Activated T-cell treated with anti-CD3 and anti-CD28 coated beads, Interleukin-2, amount 50 U/mL, for 48 hours (primary cell): ENCODE results near the gene THAP9.
"Not testable (repeated sequence)": the region's sequence is repeated elsewhere in the genome, so short reads cannot be mapped to it uniquely, and the experiment has no call there.

Source experiments
- DNase-seq, 2 experiments: peaks; one replicate each; pipeline ENCODE4 v3.0.0-alpha.2; 2020

The THAP9 gene

DNA sequence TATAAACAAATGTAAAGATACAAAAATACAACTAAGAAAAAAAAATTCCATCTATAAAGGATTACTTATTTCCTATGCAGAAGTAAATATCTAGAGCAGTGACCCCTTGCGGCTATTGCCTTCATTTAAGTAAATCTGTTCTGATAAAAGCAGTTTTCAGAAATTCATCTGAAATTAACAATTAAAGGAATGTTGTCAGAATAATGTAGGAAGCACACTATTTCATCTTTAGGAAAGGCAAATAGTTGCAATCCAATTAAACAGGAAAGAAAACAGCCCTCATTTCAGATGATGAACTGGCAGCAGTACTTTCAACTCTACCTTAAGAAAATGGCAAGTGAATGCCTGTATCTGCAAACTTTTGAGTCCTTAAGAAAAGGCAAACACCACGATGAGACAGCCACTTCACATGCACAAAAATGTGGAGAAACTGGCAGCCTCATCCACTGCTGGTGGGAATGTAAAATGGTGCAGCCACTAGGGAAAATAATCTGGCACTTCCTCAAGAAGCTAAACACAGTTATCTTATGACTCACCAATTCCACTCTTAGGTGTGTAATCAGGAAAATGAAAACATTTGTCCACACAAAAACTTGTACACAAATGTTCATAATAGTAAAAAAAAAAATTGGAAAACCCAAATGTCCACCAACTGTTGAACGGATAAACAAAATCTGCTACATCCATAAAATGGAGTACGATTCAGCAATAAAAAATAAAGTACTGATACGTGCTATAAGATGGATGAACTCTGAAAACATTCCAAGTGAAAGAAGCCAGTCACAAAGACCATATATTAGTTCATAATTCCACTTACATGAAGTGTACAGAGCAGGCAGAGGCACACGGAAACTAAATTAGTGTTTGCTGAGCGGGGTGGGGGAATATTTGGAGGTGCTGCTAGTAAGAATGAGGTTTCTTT, 2.0 kb upstream of the THAP9 start:
- no peak for DNase-seq

DNA sequence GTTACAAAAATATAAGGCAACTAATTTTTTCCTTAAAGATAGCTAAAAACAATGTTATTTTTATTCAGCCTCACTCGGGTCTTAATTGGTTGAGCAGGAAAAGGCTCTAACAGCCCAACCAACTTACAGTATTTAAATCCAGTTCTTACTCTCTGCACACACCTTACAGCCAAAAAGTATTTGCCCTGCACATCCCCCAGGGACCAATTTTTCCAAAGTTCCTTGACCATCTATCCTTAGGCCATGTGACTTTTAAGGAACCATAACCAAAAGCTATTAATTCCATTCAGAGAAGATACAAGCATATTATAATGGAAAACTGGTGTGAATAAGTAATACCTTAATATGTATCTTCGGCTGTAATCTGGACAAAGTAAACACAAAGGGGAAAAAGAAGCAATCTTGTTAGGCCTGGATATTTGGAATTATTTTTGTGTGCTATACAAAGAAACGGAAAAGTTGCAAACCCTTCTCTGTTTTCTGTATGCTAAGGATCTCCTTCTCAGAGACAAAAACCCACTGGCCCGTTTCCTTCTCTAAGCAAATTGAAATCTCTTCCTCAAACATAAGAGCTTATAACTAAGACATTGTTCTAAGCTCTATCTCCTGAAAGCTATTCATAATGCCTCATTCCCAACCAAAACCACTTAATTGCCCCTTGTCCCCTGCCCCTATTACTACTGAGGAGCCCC, 1.0 kb upstream of the THAP9 start:
- DNase-seq, result no peak

DNA sequence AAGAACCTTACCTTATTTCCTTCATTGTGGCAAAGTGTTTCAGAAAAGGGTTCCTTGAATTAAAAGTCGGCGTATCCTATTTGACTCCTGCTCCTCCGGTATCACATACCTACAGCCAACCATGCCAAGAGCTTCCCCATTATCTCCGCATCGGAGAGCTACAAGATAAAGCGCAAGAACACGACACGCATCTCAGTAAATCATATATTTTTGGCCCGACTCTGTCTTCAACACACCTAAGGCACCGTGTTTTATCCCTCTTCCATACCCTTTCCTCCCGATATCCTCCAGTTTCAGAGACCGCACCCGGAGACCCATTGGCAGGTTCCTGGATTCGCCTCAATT, 497 bp upstream of the THAP9 start:
- DNase-seq, result no peak

DNA sequence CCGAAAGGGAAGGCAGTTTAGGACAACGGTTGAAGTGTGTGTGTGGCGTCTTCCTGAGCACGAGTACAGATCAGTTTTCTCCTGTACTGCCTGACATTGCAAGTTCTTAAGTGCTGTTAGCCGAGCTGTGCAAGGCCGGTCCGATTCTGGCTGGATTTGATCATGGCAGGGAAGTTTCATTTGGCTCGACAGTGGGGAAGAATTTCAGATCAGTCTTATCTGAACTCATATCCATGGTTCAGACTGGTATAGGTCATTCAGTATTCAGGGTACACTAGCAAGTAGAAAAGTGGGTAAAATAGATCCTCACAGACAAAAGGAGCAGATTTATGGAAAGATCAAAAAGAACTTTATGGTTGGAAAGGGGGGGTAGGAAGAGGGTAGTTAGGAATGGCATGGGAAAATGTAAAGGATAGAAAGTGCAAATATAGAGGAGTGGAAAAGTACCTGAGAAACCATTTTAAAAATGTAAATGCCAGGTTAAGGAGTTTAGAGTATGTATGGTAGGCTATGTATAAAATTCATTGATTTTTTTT, 716 bp downstream of the THAP9 start:
- no peak for DNase-seq

DNA sequence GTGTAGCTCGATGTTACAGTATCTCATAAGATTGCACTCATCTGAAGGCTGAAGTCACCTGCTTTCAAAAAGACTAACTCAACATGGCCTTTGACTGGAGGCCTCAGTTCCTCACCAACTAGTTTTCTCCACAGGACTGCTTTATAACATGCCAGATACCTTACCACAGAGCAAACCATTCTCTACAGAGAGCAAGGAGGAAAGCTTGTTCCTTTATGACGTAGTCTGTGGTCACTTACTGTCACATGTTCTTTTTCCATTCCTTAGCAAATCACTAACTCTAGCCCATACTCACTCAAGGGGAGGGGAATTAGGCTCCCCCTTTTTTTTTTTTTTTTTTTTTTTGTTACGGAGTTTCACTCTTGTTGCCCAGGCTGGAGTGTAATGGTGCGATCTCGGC, 3.2 kb downstream of the THAP9 start:
- DNase-seq, result no peak

DNA sequence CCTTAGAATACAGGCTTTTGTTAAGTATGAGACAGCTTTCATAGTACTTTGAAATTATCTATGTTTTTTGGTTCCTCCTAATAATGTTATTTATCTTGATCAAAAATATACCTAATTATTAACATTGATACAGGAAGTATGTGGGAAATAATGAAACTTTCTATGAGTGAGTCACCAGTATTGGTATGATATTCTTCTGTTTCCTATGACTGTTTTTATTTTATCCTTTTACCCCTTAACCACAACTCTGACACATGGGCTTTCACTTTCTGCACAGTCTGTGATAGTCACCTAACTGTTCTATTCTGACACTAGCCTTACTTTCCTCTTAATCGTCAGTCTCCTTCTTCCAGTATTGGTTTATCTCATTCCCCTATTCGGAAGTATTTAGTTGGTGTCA, 4.7 kb downstream of the THAP9 start:
- DNase-seq, result no peak

DNA sequence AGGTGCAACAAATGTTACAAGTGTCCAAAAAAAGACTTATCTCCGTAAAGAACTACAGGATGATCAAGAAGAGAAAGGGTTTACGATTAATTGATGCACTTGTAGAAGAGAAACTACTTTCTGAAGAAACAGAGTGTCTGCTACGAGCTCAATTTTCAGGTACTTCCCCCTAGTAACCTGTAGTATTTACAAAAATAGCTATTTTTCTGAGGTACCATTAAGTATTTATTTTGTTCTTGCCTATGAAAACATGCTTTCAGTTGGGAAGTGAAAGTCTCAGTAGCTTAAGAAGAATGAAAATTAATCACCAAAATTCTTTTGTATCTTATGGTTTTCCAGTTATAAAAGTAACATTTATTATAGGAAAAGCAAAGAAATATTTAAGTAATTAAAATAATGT, 5.9 kb downstream of the THAP9 start:
- DNase-seq, result no peak

DNA sequence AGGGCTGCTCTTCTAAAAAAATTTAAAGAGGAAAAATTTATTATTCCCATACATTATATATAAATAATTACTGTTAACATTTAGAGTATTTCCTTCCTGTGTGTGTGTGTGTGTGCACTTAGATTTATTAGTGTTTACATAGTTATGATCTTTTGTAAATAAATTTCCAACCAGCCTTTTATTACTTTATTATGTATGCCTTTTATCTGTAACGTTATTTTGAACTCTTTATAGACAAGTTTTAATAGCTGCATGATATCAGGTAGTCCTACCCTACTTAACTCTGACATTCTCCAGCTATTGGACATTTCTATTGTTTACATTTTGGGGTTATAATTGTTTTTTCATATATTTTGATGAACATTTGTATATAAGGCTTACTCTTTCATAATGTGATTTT, 8.8 kb downstream of the THAP9 start:
- no peak for DNase-seq

DNA sequence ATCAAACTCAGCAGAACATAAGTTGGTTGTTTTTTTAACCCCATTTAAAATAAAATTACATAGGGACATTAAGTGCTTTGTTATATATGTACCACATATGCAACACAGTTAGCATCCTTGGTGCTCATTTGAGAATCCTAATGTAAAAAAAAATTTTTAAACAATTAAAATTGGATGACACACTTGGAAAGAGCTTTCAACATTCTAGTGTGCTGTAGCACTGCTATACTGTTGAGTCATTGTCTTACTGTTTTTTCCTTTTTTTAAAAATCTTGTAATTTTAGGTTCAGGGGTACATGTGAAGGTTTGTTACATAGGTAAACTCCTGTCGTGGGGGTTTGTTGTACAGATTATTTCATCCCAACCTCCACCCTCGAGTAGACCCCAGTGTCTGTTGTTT, 12.8 kb downstream of the THAP9 start:
- DNase-seq, result no peak

DNA sequence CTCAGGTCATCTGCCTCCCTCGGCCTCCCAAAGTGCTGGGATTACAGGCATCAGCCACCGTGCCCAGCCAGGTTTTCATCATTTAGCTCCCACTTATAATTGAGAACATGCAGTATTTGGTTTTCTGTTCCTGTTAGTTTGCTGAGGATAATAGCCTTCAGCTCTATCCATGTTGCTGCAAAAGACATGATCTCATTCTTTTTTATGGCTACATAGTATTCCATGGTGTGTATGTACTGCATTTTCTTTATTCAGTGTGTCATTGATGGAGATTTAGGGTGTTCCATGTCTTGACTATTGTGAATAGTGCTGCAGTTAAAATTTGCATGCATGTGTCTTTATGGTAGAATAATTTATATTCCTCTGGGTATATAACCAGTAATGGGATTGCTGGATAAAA, 13.4 kb downstream of the THAP9 start:
- not testable (repeated sequence) for DNase-seq

DNA sequence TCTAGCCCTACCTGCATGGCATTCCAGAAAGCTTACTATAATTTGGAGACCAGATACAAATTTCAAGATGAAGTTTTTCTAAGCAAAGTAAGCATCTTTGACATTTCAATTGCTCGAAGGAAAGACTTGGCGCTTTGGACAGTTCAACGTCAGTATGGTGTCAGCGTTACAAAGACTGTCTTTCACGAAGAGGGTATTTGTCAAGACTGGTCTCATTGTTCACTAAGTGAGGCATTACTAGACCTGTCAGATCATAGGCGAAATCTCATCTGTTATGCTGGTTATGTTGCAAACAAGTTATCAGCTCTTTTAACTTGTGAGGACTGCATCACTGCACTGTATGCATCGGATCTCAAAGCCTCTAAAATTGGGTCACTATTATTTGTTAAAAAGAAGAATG, 17.6 kb downstream of the THAP9 start:
- no peak for DNase-seq

DNA sequence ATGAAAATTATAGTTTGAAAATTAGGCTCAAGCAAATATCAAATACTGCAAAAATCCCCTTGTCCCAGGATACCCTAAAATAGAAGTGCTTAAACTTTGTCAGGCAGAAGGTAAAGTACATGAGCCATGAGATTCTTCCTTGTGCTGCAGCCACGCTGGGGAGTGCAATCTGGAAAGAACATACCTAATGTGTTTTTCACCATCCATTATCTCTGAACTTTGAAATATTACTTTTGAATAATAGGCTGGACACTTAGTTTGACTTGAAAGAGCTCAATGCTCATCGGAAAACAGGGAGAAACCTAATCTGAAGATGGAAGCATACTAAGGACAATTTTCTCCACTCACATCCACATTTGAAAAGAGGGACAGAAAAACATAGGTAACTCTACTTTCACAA, 18.9 kb downstream of the THAP9 start:
- DNase-seq, result no peak

DNA sequence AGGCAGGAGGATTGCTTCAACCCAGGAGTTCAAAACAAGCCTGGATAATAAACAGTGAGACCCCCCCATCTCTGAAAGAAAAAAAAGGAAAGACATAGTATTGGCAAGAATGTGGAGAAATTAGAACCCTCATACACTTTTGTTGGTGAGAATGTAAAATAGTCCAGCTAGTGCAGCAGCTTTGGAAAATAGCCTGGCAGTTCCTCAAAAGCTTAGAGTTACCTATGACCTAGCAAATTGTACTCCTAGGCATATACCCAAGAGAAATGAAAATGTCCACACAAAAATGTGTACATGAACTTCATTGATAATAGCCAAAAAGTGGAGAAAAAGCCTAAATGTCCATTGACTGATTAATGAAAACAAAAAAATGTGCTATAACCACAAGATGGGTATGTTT, 21.3 kb downstream of the THAP9 start:
- DNase-seq, result no peak

DNA sequence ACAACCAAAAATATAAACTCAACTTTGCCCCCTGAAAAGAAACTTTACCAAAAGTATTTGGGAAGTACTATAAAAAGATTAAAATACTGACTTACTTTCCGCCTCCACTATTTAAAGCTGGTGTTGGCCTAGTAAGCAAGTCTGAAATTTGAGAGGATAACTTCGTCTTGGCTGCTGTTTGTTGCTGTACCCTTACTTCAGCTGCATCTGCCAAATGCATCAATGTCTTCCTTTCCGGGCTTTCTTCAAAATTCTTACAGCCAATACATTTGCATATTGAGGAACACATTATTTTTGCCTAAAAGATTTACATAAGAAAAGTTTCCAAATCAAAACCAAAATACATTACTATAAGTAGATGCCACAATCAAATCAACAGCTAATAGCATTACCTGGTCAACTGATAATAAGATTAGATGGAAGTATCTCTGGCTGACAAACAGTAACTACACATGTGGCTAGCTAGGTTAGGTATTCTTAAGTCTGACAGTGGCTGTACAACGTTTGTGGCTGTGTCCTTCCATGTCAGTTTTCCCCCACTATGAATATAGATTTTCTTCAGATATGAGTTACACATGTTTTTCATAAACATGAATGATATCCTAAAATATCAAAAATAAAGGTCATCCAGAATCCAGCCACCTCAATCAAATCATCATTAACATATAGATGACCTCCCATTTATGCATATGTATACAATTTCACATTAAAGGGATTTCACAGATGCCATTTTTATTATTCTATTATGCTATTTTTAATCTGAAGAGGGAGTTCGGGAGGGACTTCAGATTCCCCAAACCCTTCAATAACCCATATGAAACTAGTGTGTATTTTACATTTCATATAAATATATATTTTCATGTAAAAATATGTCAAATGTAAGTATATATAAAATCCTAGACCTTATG, 30.6 kb downstream of the THAP9 start:
- no peak for DNase-seq

DNA sequence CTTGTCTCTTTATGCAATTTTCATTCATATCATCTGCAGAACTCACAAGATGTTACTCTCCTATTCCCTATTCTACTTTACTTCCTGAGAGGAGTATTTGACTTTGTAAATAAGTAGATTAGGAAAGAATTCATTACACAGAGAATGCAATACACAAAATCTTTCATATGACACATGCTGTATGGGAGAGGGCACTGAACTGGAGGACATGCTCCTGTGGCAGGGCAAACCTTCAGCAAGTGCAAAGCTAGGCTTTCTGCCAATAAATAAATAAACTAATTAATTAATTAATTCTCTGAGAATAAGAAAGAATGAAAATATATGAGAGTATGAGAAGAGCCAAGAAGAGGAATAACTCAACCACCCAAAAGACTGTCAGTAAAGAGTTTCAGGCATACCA, 33.9 kb downstream of the THAP9 start:
- DNase-seq, result no peak

DNA sequence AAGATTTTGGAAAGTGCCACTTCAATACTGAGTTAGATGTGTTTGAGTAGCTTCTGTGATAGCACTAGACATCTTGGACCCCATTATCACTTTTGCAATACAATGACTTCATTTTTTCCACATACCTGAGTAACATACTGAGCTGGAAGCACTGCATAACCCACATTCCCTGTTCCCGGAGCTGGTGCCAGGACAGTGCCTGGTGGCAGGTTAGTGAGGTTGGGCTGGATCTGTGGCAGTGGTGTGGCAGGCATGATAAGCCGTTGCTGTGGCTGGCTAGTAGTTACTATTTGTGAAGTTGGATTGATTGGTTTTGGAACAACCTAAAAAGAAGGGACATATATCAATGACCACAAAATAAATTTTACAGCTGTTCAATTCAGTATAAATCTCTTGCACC, 38.9 kb downstream of the THAP9 start:
- DNase-seq, result no peak

DNA sequence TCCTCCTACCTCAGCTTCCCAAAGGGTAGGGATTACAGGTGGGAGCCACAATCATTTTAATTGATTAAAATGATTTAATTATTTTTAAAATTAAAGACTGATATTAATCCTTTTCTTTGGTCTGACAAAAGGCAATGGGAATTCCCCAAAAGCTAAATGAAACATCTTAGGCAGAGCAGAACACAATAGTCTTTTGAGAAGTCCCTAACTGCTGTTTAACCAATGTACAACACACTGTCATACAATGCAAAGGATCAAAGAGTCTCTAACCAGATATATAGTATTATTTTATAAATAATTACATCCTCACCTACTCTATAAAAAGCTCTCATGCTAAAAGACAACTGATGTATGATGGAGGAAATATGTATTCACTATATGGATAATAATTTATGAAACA, 47.0 kb downstream of the THAP9 start:
- no peak for DNase-seq

DNA sequence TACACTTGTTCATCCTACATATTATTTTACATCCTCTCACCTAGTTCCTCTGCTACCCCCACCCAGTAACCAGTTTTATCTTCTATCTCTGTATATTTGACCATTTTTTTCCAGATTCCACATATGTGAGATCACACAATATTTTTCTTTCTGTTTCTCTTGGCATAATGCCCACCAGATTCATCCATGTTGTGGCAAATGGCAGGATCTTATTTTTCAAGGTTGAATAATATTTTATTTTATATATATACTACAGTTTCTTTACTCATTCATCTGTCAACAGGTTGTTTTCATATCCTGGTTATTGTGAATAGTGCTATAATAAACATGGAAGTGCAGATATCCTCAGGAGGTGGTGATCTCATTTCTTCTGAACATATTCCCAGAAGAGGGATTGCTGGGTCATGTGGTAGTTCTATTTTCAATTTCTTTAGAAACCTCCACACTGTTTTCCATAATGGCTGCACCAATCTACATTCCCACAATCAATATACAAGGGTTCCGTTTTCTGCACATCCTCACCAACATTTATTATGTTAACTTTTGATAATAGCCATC, 48.2 kb downstream of the THAP9 start:
- no peak for DNase-seq

DNA sequence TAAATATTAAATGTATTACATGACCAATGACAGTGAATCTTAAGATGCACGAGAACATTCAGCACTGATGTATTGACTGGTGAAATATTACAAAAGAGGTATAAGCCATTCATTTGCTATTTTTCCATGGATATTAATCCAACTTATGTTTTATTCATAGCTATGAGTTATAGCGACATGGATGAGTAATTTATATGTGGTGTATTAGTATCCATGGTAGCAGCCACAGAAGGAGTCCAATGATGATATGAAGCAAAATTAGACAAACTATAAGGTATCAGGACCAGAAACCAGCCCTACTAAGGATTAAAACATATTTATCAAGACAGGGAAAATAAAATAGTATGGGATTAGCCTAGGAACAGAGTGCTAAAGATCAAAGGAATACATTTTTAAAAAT, 50.7 kb downstream of the THAP9 start:
- DNase-seq, result no peak

DNA sequence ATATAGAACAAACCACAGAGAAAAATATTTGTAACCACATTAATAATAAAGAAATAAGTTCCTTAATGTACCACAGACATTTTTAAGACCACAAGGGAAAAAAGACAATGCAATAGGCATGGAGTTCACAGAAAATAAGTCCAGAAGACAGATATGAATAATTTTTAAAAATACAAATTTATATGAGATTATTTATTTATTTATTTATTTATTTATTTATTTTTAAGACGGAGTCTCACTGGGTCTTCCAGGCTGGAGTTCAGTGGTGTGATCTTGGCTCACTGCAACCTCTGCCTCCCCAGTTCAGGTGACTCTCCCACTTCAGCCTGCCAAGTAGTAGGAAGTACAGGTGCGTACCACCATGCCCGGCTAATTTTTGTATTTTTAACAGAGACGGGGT, 53.7 kb downstream of the THAP9 start:
- no peak for DNase-seq

DNA sequence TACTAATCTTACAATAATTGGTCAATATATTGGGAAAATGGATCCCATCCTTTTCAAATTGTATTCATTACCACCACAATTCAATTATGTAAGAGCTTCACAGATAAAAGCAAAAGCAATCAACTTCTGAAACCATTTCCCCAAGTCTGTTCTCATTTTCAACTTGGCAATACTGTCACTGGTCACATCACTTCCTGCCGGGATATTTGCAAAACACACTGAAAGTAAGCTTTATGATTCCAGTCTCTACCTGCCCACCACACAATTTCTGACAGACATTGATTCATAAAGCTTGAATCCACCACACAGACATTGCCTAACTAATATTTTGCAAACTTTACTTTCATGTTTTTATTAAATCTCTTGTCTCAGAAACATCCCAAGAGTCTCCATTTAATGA, 56.5 kb downstream of the THAP9 start:
- DNase-seq, result no peak

DNA sequence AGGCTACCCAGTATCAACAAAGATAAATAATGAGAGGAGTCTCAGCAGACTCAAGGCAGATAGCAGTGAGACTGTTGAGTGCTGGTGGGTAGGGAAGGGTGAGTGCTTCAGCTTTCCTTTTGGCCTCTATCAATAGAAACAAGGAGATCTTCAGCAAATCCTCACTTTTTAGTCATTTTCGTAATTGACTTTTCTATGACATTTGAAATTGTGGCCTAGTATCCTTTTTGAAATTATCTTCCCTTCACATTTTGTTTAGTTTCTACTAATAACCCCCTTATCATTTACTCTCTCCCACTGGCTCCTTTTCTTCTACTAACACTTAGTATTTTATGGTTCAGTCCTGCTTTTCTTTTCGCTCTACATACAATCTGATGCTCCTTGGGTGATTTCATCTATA, 65.2 kb downstream of the THAP9 start:
- DNase-seq, result no peak

DNA sequence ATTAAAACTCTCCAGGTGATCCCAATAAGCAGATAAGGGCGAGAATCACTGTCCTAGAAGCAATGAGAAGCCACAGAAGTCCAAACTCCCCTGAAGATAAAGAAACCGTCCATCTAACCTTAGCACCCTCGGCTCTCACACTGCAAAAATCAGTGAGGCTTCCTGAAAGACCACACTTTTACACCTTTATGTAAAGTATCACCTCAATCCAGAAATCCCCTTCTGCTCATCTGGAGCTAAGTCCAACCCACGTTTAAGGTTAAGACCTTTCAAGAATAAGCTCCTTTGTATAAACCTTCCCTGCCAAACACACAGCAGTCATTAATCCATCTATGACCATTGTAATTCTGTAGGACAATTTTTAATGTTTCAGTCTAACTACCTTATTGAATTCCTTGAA, 68.4 kb downstream of the THAP9 start:
- DNase-seq, result no peak
